Testis (tissue), 2 donors: ENCODE results near the gene ATP5F1E.

Experiments used
- POLR2A ChIP-seq: fragments of 450-650 bp; IDR thresholded peaks from one replicate; pipeline ENCODE4 v1.6.1; 2017; ENCODE audit warnings: antibody characterized with exemption, mild to moderate bottlenecking, moderate library complexity
- TF ChIP-seq, protein P1 (sequence below), 3 experiments: fragments of 450-650 bp in 2 of 3; fragments of 200-600 bp in 1 of 3; sonication (generic) in 1 of 3; IDR thresholded peaks; one replicate each; pipeline ENCODE4 v1.5.1; 2016 to 2019; ENCODE audit warnings: antibody characterized with exemption in 3 of 3, mild to moderate bottlenecking in 2 of 3, moderate library complexity in 1 of 3

DNA sequence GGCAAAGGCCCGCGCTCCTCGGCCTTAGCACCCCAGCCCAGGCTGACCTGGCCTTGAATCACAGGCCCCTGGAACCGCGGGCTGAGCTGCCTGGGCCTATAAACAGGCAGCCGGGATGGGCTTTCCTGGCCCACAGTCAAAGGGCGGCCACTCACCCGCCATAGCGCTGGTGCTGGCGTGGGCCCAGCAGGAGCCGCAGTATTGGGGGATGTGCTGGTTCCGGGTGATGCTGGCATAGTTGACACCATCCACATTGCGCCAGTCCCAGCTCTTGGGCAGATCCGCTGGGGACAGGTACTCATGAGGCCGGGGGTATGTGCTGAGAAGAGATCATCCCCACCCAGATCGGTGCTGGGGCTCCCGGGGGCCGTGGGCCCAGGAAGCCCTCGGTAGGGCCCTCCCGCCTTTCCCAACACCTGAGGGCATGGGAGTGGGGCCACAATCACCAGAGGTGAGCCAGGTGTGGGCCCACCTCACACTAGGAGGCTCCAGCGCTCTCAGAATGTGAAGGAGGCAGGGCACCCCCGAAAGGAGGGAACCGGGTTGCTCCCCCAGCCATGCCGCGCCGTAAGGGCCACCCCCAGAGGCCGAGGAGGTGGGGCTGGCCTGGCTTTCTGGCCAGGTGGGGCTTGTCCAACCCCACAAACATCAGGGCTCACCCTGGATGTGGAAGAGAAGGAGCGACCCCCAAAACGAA lies 25.8 kb downstream of the ATP5F1E start:
- TF ChIP-seq, protein P1, sequence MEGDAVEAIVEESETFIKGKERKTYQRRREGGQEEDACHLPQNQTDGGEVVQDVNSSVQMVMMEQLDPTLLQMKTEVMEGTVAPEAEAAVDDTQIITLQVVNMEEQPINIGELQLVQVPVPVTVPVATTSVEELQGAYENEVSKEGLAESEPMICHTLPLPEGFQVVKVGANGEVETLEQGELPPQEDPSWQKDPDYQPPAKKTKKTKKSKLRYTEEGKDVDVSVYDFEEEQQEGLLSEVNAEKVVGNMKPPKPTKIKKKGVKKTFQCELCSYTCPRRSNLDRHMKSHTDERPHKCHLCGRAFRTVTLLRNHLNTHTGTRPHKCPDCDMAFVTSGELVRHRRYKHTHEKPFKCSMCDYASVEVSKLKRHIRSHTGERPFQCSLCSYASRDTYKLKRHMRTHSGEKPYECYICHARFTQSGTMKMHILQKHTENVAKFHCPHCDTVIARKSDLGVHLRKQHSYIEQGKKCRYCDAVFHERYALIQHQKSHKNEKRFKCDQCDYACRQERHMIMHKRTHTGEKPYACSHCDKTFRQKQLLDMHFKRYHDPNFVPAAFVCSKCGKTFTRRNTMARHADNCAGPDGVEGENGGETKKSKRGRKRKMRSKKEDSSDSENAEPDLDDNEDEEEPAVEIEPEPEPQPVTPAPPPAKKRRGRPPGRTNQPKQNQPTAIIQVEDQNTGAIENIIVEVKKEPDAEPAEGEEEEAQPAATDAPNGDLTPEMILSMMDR (IDR thresholded peaks at IDR 0.05), result no peak
- TF ChIP-seq POLR2A, result no peak
